GM06990 (cell line): Measurements from ENCODE around the gene ZNF91.
"Not testable (repeated sequence)": the region's sequence is repeated elsewhere in the genome, so short reads cannot be mapped to it uniquely, and the experiment has no call there.

ENCODE experiments used
- DNase-seq: peaks from one replicate; pipeline ENCODE4 v3.0.0-alpha.2; 2011; ENCODE audit not compliant: insufficient read length; ENCODE audit errors: extremely low read depth
- H3K27me3 ChIP-seq: replicated peaks from 2 replicates; pipeline ENCODE4 v1.6.0; 2011; ENCODE audit warnings: low read length; ENCODE audit not compliant: control insufficient read depth, insufficient read depth
- H3K36me3 ChIP-seq: 2 replicates; pipeline ENCODE4 v1.5.1; 2011; ENCODE audit warnings: low read length; ENCODE audit not compliant: control insufficient read depth, insufficient read depth
- H3K4me3 ChIP-seq: replicated peaks from 2 replicates; pipeline ENCODE4 v1.5.1; 2011; ENCODE audit warnings: low read depth, mild to moderate bottlenecking, control low read depth, low read length
- CTCF ChIP-seq: IDR thresholded peaks from 2 replicates; pipeline ENCODE4 v1.5.1; 2011; ENCODE audit warnings: low read length, control low read depth, mild to moderate bottlenecking, inconsistent platforms; ENCODE audit not compliant: insufficient read depth, poor library complexity, severe bottlenecking

Gene ZNF91

GRCh38 chr19:23309926-23310325 lies 85.3 kb downstream of the ZNF91 start:
- no peaks in the 10 kb centered on the region for H3K27me3 ChIP-seq
- no peaks in the 10 kb centered on the region for H3K36me3 ChIP-seq
- DNase-seq: no peak
- TF ChIP-seq CTCF: no peak
- H3K4me3 ChIP-seq: no peak overlapping the region

- no peaks in the 10 kb centered on the region for H3K36me3 ChIP-seq
- DNase-seq: no peak
- H3K4me3 ChIP-seq: no peak overlapping the region
- no peaks in the 10 kb centered on the region for H3K27me3 ChIP-seq
- TF ChIP-seq CTCF: no peak
Measured at GRCh38 chr19:23305555-23305954, 89.7 kb downstream of the ZNF91 start.

GRCh38 chr19:23304238-23304637 lies 91.0 kb downstream of the ZNF91 start:
- H3K36me3 ChIP-seq: no peaks in the 10 kb centered on the region
- no peak for DNase-seq
- no peak for TF ChIP-seq CTCF

GRCh38 chr19:23294141-23294540 lies 101.1 kb downstream of the ZNF91 start:
- no peaks in the 10 kb centered on the region for H3K36me3 ChIP-seq
- no peak for TF ChIP-seq CTCF

More at GRCh38 chr19:23304238-23304637, 91.0 kb downstream of the ZNF91 start:
- no peaks in the 10 kb centered on the region for H3K27me3 ChIP-seq
- H3K4me3 ChIP-seq: no peak overlapping the region

GRCh38 chr19:23289966-23290365 lies 105.3 kb downstream of the ZNF91 start:
- not testable (repeated sequence) for H3K27me3 ChIP-seq

More at GRCh38 chr19:23294141-23294540, 101.1 kb downstream of the ZNF91 start:
- no peak for DNase-seq
- no peaks in the 10 kb centered on the region for H3K27me3 ChIP-seq
- H3K4me3 ChIP-seq: no peak overlapping the region

More at GRCh38 chr19:23289966-23290365, 105.3 kb downstream of the ZNF91 start:
- not testable (repeated sequence) for H3K36me3 ChIP-seq, DNase-seq, H3K4me3 ChIP-seq
